Activated CD4-positive, alpha-beta T cell treated with anti-CD3 and anti-CD28 coated beads for 36 hours (primary cell): ENCODE data around the gene TPSD1. TPM values are rescaled to one million over a fixed set of nuclear protein-coding genes. Genes with fewer than 3 reads are reported as not detected.
"Not testable (repeated sequence)": the region's sequence is repeated elsewhere in the genome, so short reads cannot be mapped to it uniquely, and the experiment has no call there.

Source experiments
- ATAC-seq: fragments of 200-7000 bp; cut with Tn5 transposase; one replicate; pipeline ENCODE4 v1.10.0; 2021; ENCODE audit warnings: mild to moderate bottlenecking, moderate library complexity
- CTCF ChIA-PET: fragments of 350-600 bp; sonication (Branson Sonifier 250); formaldehyde crosslinking; loops from one replicate; lab custom pipeline; 2021; ENCODE audit warnings: antibody characterized with exemption; lab: Charles Lee
- POLR2A ChIA-PET: fragments of 350-600 bp; sonication (Branson Sonifier 250); formaldehyde crosslinking; loops from one replicate; lab custom pipeline; 2021; ENCODE audit warnings: antibody characterized with exemption, inconsistent platforms; lab: Charles Lee
- DNase-seq: peaks from one replicate; pipeline ENCODE4 v3.0.0-alpha.2; 2020
- H3K27ac Mint-ChIP-seq: one replicate; pipeline ENCODE4 v1.8.0; 2021; ENCODE audit warnings: mixed read lengths
- H3K27me3 Mint-ChIP-seq: one replicate; pipeline ENCODE4 v1.8.0; 2021; ENCODE audit warnings: mixed read lengths
- H3K36me3 Mint-ChIP-seq: one replicate; pipeline ENCODE4 v1.8.0; 2021; ENCODE audit warnings: low read depth, mixed read lengths
- H3K4me1 Mint-ChIP-seq: one replicate; pipeline ENCODE4 v1.8.0; 2021; ENCODE audit warnings: mixed read lengths
- H3K4me3 Mint-ChIP-seq: one replicate; pipeline ENCODE4 v1.8.0; 2021; ENCODE audit warnings: mild to moderate bottlenecking, moderate library complexity, mixed read lengths
- H3K9me3 Mint-ChIP-seq: one replicate; pipeline ENCODE4 v1.8.0; 2021; ENCODE audit warnings: low read depth, mixed read lengths
- intact Hi-C, 2 experiments: fragments of 100-400 bp; cut with DNase I in 1 of 2; cut with micrococcal nuclease in 1 of 2; formaldehyde crosslinking; loops; one replicate each; pipeline versions ENCODE4 v1.14.2 to v1.15.1; 2022 to 2024; cut with DNase I, micrococcal nuclease
- total RNA-seq, 2 experiments: library from RNA; stranded (reverse); gene quantifications; one replicate each; pipeline ENCODE4 v1.2.3, GENCODE V29; 2021

Gene TPSD1
- total RNA-seq = not detected

DNA sequence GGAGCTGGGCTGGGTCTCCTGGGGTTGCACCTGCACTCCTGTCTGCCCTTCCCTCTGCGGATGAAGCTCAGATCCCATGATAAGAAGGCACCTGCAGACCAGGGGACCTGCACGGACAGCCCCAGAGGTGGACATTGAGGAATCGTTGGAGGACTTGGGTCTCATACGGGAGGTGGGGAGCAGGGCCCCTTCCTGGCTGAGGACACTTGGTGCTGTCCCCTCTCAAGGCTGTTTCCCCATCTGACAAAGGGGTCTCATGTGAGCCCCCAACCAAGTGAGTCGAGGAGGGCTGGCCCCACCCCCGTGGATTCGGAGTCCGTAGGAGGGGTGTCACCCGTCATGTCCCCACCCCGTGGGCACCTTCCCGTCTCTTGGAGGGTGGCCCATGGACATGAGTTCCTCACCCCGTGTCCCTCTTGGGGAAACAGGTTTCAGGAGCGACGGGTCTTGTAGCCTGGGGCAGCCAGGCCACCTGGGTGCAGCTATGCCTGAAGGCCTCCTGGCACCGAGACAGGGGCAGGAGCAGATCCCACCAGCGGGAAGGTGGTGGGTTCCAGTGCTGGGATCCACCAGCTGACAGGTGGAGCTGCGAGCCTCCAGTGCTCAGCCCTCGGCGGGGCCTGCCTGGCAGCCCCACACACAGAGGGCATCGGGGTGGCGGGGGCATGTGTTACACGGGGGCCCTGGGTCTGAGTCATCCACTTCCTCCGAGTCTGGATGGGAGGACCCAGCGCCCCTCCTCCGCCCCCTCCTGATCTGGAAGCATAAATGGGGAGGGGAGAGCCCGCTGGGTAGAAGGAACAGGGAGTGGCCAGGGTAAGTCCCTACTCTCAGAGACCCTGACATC is at the start of gene TPSD1:
Gene TPSD1, plus strand, starts transcription at position 794 of the 847 bp plus-strand sequence. CDS start 212 bp downstream, outside the sequence.
- H3K4me3 Mint-ChIP-seq, H3K27ac Mint-ChIP-seq, H3K36me3 Mint-ChIP-seq, intact Hi-C loops, H3K4me1 Mint-ChIP-seq, H3K9me3 Mint-ChIP-seq, DNase-seq, CTCF ChIA-PET, ATAC-seq, POLR2A ChIA-PET: not testable (repeated sequence)
- H3K27me3 Mint-ChIP-seq = peaks cover 12% of the 10 kb centered on the region

DNA sequence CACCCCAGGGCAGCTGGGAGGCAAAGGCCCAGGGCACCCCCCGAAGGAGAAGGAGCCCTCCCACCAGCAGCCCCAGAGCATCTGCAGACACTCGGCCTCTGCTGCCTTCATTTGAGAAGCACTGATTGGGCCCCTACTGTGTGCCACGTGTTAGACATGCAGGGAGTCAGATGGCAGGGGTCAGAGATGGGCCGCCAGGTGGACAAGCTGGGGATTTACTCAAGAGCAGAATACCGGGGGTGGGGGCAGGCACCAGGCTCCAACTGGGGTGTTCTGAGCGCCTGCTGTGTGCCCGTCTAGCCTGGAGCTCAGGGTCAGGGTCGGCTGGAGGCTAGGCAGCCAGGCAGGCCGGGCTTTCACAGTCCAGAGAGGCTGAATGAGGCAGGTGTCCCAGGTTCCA is 49.5 kb upstream of the TPSD1 start:
- ChIA-PET CTCF (no interaction called here), POLR2A (no interaction called here)
- ATAC-seq (no peak), DNase-seq (no peak)
- H3K27me3 Mint-ChIP-seq = no peaks in the 10 kb centered on the region
- no peak overlapping the region for H3K27ac Mint-ChIP-seq
- H3K4me1 Mint-ChIP-seq = peaks cover 5% of the 10 kb centered on the region
- no peaks in the 10 kb centered on the region for H3K36me3 Mint-ChIP-seq
- H3K9me3 Mint-ChIP-seq = no peaks in the 10 kb centered on the region
- H3K4me3 Mint-ChIP-seq = no peak overlapping the region
- intact Hi-C loops = no loop called here

DNA sequence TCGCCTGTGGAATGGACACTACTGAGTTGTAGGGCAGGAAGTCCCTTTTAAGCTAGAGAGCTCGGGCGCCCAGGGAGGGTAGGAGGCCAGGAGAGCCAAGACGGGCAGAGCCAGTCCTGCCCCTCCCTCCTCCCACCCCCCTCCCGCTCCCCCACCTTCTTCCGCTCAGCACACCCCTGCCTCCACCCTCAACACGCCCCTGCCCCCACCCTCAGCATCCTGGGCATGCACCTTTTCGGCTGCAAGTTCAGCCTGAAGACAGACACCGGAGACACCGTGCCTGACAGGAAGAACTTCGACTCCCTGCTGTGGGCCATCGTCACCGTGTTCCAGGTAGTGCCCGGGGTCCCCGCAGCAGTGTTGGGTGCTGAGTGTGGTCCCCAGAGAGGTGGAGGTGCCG is 49.1 kb upstream of the TPSD1 start:
- POLR2A ChIA-PET = no interaction called here
- CTCF ChIA-PET = no interaction called here
- Mint-ChIP-seq H3K27ac (no peak overlapping the region), H3K27me3 (no peaks in the 10 kb centered on the region), H3K4me3 (peak overlapping the region; percentile 36), H3K4me1 (peaks cover 5% of the 10 kb centered on the region), H3K9me3 (no peaks in the 10 kb centered on the region), H3K36me3 (no peaks in the 10 kb centered on the region)
- peak; percentile 23 for DNase-seq
- intact Hi-C loops = no loop called here
- ATAC-seq = peak; percentile 27

DNA sequence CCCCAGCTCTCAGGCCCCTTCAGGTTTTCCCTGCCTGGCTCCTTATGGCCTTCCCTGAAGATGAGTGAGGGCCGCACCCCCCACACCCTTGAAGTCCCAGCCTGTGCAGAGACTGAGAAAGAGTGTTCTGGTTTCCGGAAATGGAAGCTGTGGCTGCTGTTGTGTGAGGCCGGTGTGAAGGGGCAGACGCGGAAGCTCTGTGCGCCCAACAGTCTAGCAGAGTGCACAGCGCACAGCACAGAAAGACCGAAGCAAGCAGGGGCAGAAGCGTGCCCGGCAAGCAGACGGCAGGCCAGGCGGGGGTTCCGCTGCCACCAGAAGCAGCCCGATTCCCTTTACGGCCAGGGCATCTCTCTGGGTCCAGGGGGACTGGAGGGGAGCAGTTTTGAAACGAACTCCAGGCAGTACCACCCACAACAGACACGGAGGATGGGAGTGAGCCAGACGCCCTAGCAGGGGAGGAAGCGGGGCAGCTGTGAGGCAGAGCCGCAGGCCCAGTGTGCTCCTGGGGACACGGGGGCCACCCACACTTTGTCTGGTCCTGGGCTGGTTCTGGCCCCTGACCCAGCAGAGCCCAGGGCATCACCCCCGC is 47.5 kb upstream of the TPSD1 start:
- intact Hi-C loops = no loop called here
- Mint-ChIP-seq H3K4me3 (peak overlapping the region; percentile 29), H3K9me3 (no peaks in the 10 kb centered on the region), H3K27ac (peak overlapping the region; percentile 71), H3K27me3 (no peaks in the 10 kb centered on the region), H3K36me3 (no peaks in the 10 kb centered on the region), H3K4me1 (peaks cover 5% of the 10 kb centered on the region)
- peak; percentile 31 for DNase-seq
- CTCF ChIA-PET = no interaction called here
- POLR2A ChIA-PET = no interaction called here
- ATAC-seq = peak; percentile 77

DNA sequence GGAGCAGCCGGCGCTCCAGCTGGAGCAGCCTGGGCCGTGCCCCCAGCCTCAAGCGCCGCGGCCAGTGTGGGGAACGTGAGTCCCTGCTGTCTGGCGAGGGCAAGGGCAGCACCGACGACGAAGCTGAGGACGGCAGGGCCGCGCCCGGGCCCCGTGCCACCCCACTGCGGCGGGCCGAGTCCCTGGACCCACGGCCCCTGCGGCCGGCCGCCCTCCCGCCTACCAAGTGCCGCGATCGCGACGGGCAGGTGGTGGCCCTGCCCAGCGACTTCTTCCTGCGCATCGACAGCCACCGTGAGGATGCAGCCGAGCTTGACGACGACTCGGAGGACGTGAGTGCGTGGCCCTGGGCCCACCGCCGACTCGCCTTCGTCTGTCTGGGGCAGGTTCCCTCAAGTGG is 46.8 kb upstream of the TPSD1 start:
- H3K4me1 Mint-ChIP-seq = peaks cover 5% of the 10 kb centered on the region
- POLR2A ChIA-PET = no interaction called here
- intact Hi-C loops = no loop called here
- no peaks in the 10 kb centered on the region for H3K27me3 Mint-ChIP-seq
- H3K4me3 Mint-ChIP-seq = no peak overlapping the region
- H3K9me3 Mint-ChIP-seq = no peaks in the 10 kb centered on the region
- DNase-seq (no peak), ATAC-seq (no peak)
- no peak overlapping the region for H3K27ac Mint-ChIP-seq
- no peaks in the 10 kb centered on the region for H3K36me3 Mint-ChIP-seq
- CTCF ChIA-PET = no interaction called here

DNA sequence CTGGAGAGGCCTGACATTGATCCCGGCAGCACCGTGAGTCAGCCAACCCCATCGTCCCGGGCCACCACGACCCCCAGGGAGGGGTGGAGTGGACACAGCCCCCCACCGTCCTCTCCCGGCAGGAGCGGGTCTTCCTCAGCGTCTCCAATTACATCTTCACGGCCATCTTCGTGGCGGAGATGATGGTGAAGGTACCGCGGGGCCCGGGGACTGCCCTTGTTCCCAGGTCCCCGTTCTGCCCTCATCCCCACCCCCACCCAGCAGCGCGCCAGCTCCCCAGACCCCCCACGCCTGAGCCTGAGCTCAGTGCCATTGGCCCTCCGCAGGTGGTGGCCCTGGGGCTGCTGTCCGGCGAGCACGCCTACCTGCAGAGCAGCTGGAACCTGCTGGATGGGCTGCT is 45.4 kb upstream of the TPSD1 start:
- no peak overlapping the region for H3K27ac Mint-ChIP-seq
- H3K9me3 Mint-ChIP-seq = no peaks in the 10 kb centered on the region
- peaks cover 5% of the 10 kb centered on the region for H3K4me1 Mint-ChIP-seq
- ChIA-PET POLR2A (no interaction called here), CTCF (no interaction called here)
- no peaks in the 10 kb centered on the region for H3K36me3 Mint-ChIP-seq
- no peak overlapping the region for H3K4me3 Mint-ChIP-seq
- DNase-seq = no peak
- ATAC-seq = no peak
- H3K27me3 Mint-ChIP-seq = no peaks in the 10 kb centered on the region
- intact Hi-C loops = no loop called here

DNA sequence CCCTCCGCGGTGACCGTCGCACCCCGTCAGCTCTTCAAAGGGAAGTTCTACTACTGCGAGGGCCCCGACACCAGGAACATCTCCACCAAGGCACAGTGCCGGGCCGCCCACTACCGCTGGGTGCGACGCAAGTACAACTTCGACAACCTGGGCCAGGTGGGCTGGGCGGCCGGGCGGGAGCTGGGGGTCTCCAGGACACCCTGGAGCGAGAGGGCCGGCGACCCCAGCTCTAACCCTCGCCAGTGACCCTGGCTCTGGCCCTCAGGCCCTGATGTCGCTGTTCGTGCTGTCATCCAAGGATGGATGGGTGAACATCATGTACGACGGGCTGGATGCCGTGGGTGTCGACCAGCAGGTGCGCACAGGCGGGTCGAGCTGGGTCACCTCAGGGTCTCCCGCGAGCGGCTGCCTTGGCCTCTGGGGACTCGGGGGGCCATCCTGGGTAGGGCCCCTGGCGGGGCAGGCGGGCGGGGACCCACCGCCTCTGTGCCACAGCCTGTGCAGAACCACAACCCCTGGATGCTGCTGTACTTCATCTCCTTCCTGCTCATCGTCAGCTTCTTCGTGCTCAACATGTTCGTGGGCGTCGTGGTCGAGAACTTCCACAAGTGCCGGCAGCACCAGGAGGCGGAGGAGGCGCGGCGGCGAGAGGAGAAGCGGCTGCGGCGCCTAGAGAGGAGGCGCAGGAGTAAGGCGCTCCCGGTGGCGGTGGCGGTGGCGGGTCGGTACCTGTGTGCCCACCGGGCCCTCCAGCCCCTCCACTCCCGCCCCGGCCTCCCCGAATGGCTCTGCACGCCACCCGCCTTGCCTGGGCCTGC is 44.2 kb upstream of the TPSD1 start:
- ATAC-seq (no peak), DNase-seq (no peak)
- Mint-ChIP-seq H3K36me3 (no peaks in the 10 kb centered on the region), H3K4me1 (peaks cover 5% of the 10 kb centered on the region), H3K27ac (no peak overlapping the region), H3K4me3 (no peak overlapping the region), H3K9me3 (no peaks in the 10 kb centered on the region), H3K27me3 (no peaks in the 10 kb centered on the region)
- CTCF ChIA-PET = no interaction called here
- intact Hi-C loops = no loop called here
- POLR2A ChIA-PET = no interaction called here

DNA sequence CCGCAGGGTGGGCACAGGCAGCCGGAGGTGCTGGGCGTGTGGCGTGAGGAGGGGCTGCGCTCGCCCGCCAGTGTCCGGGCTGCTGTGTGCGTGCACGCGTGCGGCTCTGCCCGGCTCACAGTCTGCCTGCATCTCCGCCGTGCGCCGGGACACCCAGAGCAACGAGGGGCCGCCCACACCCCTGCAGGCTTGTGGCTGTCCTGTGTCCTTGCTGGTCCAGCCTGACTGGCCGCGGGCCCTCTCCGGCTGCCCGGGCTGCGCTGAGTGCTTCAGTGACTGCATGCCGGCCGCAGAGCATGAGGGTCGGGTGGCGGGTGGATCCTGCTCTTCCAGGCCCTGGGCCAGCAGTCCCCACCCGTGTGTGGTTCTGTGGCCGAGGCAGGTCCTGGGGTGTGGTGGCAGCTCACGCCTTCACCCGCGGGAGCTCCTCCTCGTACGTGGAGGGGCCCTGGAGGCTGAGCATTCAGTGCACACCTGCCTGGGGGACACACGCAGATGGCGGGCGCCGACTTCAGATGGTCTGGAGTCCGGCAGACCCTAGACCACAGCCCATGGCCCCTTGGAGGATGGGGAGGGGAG is 43.2 kb upstream of the TPSD1 start:
- POLR2A ChIA-PET = no interaction called here
- Mint-ChIP-seq H3K27me3 (no peaks in the 10 kb centered on the region), H3K36me3 (no peaks in the 10 kb centered on the region), H3K4me1 (peaks cover 5% of the 10 kb centered on the region), H3K9me3 (no peaks in the 10 kb centered on the region), H3K4me3 (no peak overlapping the region), H3K27ac (no peak overlapping the region)
- DNase-seq = no peak
- no peak for ATAC-seq
- intact Hi-C loops = no loop called here
- CTCF ChIA-PET = no interaction called here

DNA sequence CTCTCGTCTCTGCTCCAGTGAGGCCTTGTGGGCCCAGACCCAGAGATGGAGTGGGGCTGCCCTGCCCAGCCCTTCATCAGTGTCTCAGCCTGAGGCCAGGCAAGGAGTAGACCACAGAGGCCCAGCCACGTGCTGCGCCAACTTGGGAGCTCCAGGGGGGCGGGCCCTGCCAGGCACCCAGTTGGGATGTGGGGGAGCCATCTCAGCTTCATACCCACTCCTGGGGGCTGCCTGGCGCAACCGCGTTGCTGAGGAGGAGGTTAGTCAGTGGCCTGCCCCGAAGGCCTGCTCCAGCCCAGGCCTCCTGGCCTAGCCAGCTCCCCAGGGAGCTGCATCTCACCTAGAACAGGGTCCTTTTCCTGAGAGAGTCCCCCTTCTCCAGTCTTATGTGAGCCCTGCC is 42.6 kb upstream of the TPSD1 start:
- peaks cover 2% of the 10 kb centered on the region for H3K4me1 Mint-ChIP-seq
- ATAC-seq (no peak), DNase-seq (no peak)
- no peaks in the 10 kb centered on the region for H3K36me3 Mint-ChIP-seq
- no peak overlapping the region for H3K4me3 Mint-ChIP-seq
- H3K27ac Mint-ChIP-seq = no peak overlapping the region
- intact Hi-C loops = no loop called here
- POLR2A ChIA-PET = no interaction called here
- no peaks in the 10 kb centered on the region for H3K27me3 Mint-ChIP-seq
- H3K9me3 Mint-ChIP-seq = no peaks in the 10 kb centered on the region
- CTCF ChIA-PET = interaction anchor here (0.6 kb wide), 1 partner anchor 37 kb away, joined by 3 read pairs; no protein-coding TSS in a partner anchor

DNA sequence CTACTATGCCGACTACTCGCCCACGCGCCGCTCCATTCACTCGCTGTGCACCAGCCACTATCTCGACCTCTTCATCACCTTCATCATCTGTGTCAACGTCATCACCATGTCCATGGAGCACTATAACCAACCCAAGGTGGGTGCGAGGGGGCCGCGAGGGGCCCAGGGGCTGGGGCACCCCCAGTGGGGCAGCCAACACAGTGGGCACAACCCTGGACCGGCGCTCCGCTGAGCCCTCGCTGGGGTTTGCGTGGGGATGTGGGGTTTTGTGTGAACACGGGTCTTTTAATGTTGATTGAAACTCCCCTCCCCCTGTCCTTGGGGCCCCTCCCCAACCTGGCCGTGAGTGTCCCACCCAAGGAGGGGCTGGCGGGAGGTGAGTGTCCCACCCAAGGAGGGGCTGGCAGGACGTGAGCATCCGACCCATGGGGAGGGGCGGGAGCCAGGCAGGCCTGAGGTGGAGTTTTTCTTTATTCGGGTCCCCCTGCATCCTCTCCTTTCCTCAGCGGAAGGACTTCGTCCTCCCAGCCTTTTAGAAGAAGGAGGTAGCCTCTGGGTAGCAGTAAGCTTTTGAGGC is 42.0 kb upstream of the TPSD1 start:
- intact Hi-C loops = no loop called here
- Mint-ChIP-seq H3K4me1 (no peaks in the 10 kb centered on the region), H3K36me3 (no peaks in the 10 kb centered on the region), H3K27me3 (no peaks in the 10 kb centered on the region), H3K4me3 (no peak overlapping the region), H3K9me3 (no peaks in the 10 kb centered on the region), H3K27ac (no peak overlapping the region)
- POLR2A ChIA-PET = no interaction called here
- no peak for DNase-seq
- ATAC-seq = no peak
- CTCF ChIA-PET = interaction anchor here (0.6 kb wide), 1 partner anchor 38 kb away, joined by 3 read pairs; no protein-coding TSS in a partner anchor

DNA sequence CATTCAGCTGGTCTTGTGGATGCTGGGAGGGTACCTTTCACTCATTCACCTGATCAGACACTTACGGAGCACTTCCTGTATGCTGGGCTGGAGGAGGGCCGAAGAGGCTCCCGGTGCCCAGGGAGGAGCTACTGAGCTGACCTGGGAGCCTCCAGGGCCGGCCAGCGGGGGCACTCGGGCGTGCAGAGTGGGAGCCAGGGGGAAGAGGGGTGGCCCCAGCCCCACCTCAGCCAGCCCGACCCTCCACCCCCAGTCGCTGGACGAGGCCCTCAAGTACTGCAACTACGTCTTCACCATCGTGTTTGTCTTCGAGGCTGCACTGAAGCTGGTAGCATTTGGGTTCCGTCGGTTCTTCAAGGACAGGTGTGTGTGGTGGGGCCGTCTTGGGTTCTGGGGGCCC is 41.1 kb upstream of the TPSD1 start:
- ChIA-PET CTCF (interaction anchor here (0.6 kb wide), 1 partner anchor 503 kb away, joined by 3 read pairs; no protein-coding TSS in a partner anchor), POLR2A (no interaction called here)
- intact Hi-C loops = no loop called here
- DNase-seq (no peak), ATAC-seq (no peak)
- Mint-ChIP-seq H3K27ac (no peak overlapping the region), H3K9me3 (no peaks in the 10 kb centered on the region), H3K4me3 (no peak overlapping the region), H3K27me3 (no peaks in the 10 kb centered on the region), H3K4me1 (no peaks in the 10 kb centered on the region), H3K36me3 (no peaks in the 10 kb centered on the region)
